GM20000 (cell line): Measurements from ENCODE around the gene C14orf119.

Experiments
- DNase-seq: peaks from one replicate; pipeline ENCODE4 v3.0.0; 2012; ENCODE audit warnings: low spot score
- CTCF ChIP-seq: IDR thresholded peaks from 2 replicates; pipeline ENCODE4 v1.5.1; 2012; ENCODE audit warnings: mild to moderate bottlenecking, control low read depth; ENCODE audit errors: extremely low read depth, missing control alignments

Gene C14orf119

DNA sequence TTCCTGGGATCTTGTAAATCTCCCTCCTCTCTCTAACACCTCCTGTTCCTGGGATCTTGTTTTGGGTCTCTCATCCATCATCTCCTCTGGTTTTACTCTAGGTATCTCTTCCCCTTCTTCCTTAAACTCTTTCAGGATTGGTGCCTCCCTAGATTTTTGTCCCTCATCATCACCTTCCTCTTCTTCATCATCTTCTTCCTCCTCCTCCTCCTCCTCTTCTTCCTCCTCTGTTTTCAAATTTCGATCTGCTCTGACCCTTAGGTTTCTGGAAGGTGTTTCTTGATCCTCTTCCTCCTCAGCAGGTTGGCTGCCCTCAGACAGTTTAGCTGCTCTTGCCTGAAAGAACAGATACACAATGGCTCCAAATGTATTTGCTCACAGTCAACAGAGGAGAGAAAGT is 14.8 kb upstream of the C14orf119 start:
- DNase-seq: no peak
- TF ChIP-seq CTCF: no peak

DNA sequence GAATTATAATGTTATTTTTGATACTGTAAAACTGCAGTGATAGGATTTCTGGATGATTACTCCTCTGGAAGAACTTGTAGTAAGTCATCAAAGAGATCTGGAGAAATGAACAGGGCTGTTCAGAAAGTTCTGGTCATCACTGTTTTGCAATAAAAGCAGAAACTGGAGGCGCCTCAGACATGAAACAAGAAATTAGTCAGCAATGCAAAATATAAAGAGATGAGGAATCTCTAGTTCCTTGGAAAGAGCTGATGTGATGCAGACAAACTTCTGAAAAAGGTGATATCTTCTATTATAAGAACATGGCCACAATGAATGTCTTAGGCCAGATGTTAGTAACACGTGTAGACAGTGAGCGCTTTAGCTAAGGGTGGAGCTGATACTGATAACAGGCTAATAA is 9.8 kb upstream of the C14orf119 start:
- TF ChIP-seq CTCF: no peak
- DNase-seq: no peak

GRCh38 chr14:23086565-23086964 is 8.7 kb upstream of the C14orf119 start:
- DNase-seq: no peak
- no peak for TF ChIP-seq CTCF

DNA sequence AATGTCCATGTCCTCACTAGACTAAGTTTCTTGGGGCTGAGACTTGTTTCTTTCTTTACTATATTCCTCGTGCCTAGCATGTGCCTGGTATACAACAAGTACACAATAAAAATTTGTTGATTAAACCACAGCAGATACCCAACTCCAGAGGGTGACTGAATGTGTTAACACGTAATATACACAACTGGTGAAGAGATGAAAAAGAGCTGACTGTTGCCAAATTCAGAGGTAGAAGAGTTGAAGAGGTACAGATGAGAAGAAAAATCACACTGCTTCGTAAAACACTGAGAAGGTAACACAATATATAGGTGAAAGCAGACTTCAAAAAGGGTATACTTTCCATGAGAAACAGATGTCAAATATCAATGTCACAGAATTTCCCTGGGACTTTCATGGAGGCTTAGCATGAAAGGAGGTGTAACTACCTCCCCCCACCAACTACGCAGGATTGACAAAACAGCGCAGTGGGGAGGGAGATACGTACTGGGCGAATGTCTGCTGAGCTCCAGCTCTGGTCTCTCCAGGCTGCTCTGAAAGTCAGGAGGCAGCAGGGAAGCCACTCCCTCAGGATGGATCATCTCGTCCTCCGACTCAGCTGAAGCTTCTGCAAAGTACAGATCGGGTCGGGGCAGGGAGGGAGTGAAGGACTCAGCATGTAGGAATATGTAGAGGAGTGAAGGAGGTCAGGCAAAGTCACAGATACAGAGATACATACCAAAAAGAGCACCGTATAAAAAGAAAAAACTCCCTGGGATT is 5.6 kb upstream of the C14orf119 start:
- no peak for DNase-seq
- TF ChIP-seq CTCF: no peak

- no peak for DNase-seq
- TF ChIP-seq CTCF: no peak
Observed at GRCh38 chr14:23090254-23090636, 5.1 kb upstream of the C14orf119 start.

- no peak for TF ChIP-seq CTCF
- no peak for DNase-seq
Observed at GRCh38 chr14:23091294-23092225, 3.7 kb upstream of the C14orf119 start.

DNA sequence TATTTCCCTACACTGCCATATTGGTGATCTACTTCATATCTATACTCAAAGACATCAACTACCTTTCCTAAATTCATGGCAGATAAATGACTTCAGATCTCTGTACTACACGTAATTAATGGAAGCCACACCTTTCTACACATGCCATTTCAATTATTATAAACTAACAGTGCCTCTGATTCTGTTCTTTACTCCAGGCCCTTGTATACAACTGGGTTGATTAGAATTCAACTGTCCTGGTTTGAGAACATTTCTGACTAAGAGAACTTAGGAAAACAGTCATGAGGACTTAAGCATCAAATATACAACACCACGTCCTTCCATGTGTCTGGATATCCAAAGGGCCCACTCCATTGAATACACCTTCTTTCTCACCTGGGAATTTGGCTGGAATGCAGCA is 2.2 kb upstream of the C14orf119 start:
- no peak for DNase-seq
- no peak for TF ChIP-seq CTCF
